ENCODE data around the gene EMP2.

Gene EMP2

GRCh38 chr16:10531582-10531981, 48.8 kb downstream of the EMP2 start:
- H3K27ac ChIP-seq, result no peak overlapping the region
- no peak overlapping the region for H3K4me3 ChIP-seq (ENCODE audit: low read depth, low read length)
- no peak for DNase-seq
- H3K9me3 ChIP-seq (ENCODE audit: severe bottlenecking), result no peaks in the 10 kb centered on the region
- H3K27me3 ChIP-seq (ENCODE audit: insufficient read depth, low read depth, severe bottlenecking), result no peaks in the 10 kb centered on the region
- peaks cover 15% of the 10 kb centered on the region for H3K36me3 ChIP-seq
- TF ChIP-seq CTCF (IDR thresholded peaks at IDR 0.05; ENCODE audit: low read depth, low read length), result no peak

GRCh38 chr16:10530685-10531084, 49.7 kb downstream of the EMP2 start:
- H3K27ac ChIP-seq, result no peak overlapping the region
- H3K4me3 ChIP-seq (ENCODE audit: low read depth, low read length), result no peak overlapping the region
- peaks cover 7% of the 10 kb centered on the region for H3K36me3 ChIP-seq
- H3K9me3 ChIP-seq (ENCODE audit: severe bottlenecking), result no peaks in the 10 kb centered on the region
- DNase-seq, result no peak
- no peak for TF ChIP-seq CTCF (IDR thresholded peaks at IDR 0.05; ENCODE audit: low read depth, low read length)
- no peaks in the 10 kb centered on the region for H3K27me3 ChIP-seq (ENCODE audit: insufficient read depth, low read depth, severe bottlenecking)

- H3K9me3 ChIP-seq (ENCODE audit: severe bottlenecking), result no peaks in the 10 kb centered on the region
- DNase-seq, result no peak
- H3K36me3 ChIP-seq, result peaks cover 7% of the 10 kb centered on the region
- TF ChIP-seq CTCF (IDR thresholded peaks at IDR 0.05; ENCODE audit: low read depth, low read length), result no peak
- H3K4me3 ChIP-seq (ENCODE audit: low read depth, low read length), result no peak overlapping the region
- no peak overlapping the region for H3K27ac ChIP-seq
- no peaks in the 10 kb centered on the region for H3K27me3 ChIP-seq (ENCODE audit: insufficient read depth, low read depth, severe bottlenecking)
Observed at GRCh38 chr16:10529895-10530669, 50.3 kb downstream of the EMP2 start.

- TF ChIP-seq CTCF (IDR thresholded peaks at IDR 0.05; ENCODE audit: low read depth, low read length), result no peak
- H3K27ac ChIP-seq, result no peak overlapping the region
Observed at GRCh38 chr16:10528635-10529034, 51.8 kb downstream of the EMP2 start.

GRCh38 chr16:10526962-10527361, 53.4 kb downstream of the EMP2 start:
- H3K27me3 ChIP-seq (ENCODE audit: insufficient read depth, low read depth, severe bottlenecking), result no peaks in the 10 kb centered on the region
- H3K9me3 ChIP-seq (ENCODE audit: severe bottlenecking), result no peaks in the 10 kb centered on the region
- no peak for DNase-seq
- TF ChIP-seq CTCF (IDR thresholded peaks at IDR 0.05; ENCODE audit: low read depth, low read length), result no peak
- H3K36me3 ChIP-seq, result peaks cover 6% of the 10 kb centered on the region
- H3K27ac ChIP-seq, result no peak overlapping the region
- no peak overlapping the region for H3K4me3 ChIP-seq (ENCODE audit: low read depth, low read length)

More at GRCh38 chr16:10528635-10529034, 51.8 kb downstream of the EMP2 start:
- Histone ChIP-seq H3K4me3 (ENCODE audit: low read depth, low read length) (no peak overlapping the region), H3K27me3 (ENCODE audit: insufficient read depth, low read depth, severe bottlenecking) (no peaks in the 10 kb centered on the region), H3K36me3 (peaks cover 7% of the 10 kb centered on the region), H3K9me3 (ENCODE audit: severe bottlenecking) (no peaks in the 10 kb centered on the region)
- no peak for DNase-seq

All from WERI-Rb-1 (cell line).